Muscle of arm (tissue), 12 donors: ENCODE results near the gene COL5A3. TPM values are rescaled to one million over a fixed set of nuclear protein-coding genes. Genes with fewer than 3 reads are reported as not detected.
"Not testable (repeated sequence)": the region's sequence is repeated elsewhere in the genome, so short reads cannot be mapped to it uniquely, and the experiment has no call there.

Experiments used
- DNase-seq: peaks from one replicate; pipeline ENCODE4 v3.0.0-alpha.2; 2013
- polyA plus RNA-seq, 12 donors: library from polyadenylated mRNA; unstranded; fragments of 120-200 nt; gene quantifications; one replicate each; pipeline ENCODE4 v1.2.1, GENCODE V29; 2013; ENCODE audit not compliant: insufficient read length in 12 of 12

Gene COL5A3
- polyA plus RNA-seq, 12 donors: 47.3 to 81.6 (median 70.5) TPM; not detected in 1

GRCh38 chr19:9941231-9941630, 69.1 kb downstream of the COL5A3 start:
- DNase-seq: no peak

DNA sequence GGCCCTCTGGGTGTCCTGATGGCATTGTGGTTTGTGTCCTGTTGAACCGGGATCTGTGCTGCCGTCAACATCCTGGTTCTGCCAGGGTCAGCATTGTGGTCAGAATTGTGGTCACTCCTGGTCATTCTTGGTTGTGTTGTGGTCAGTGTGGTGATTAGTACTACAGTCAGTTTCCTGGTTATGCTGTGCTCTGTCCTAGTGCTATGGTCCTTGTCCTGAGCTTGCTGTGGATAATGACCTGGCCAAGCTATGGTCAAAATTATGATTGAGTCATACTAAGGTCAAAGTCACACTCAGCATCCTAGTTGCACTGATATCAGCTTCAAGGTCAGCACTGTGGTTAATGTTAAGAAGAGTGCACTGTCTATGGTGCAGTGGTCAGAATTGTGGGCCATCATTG, 69.5 kb downstream of the COL5A3 start:
- DNase-seq: no peak

- no peak for DNase-seq
Observed at GRCh38 chr19:9939301-9939913, 70.9 kb downstream of the COL5A3 start.

DNA sequence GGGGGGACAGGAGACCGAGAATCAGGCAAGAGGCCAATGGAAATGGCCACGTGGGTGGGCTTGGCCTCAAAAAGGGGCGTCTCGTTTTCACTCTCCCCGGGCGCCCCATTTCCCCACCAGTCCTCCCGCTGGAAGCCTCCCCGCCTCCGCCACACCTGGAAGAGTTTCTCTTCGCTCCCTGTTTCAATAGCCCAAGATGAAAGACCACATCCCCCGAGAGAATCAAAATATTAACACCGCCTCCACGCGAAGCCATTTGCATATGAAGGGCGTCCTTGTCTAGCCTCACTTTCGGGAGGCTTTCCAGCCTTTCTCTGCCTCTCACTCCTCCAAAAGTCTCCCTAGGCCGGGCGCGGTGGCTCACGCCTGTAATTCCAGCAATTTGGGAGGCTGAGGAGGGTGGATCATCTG, 73.3 kb downstream of the COL5A3 start:
- DNase-seq: no peak

GRCh38 chr19:9936326-9937000, 73.8 kb downstream of the COL5A3 start, which contains the start of gene OLFM2:
TSS of gene OLFM2 (minus strand) at chr19:9936515. CDS start at chr19:9936366, 149 bp downstream.
- DNase-seq: no peak

DNA sequence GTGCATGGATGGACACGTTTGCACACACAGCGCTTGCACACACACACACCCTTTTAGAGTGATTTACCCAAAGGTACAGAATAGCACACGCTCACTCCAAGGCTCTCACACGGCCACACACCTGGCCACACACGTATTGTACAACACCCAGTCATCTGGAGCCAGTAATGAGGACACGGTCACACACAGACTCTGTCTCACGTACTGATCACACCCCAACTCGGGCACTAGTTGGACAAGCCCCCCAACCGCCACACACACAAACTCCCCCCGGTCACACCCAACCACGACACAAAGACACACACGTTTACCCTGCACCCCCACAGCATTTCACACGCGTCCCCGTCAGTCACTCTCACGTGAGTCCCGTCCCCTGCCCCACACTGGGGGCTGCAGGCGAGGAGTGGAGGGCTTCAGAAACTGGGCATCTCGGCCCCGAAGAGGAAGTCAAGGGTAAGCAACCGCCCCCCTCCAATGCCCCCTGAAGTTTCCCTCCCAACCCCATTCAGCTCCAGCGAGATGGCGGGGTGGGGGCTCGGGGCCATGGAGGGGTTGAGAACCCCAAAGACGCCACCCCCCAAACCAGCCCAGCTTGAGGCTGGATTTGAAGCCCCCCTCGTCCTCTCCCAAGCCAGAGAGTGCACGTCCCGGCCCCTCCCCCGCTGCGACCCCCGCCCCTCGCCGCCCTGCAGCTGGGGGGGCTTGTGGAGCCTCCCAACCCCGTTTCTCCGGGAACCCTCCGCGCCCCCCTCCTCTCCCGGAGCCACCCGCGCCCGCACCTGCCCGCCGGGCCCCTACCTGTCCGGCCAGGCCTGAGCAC, 74.6 kb downstream of the COL5A3 start:
- DNase-seq: no peak

GRCh38 chr19:9934132-9934950, 76.0 kb downstream of the COL5A3 start:
- peak; percentile 64 for DNase-seq

DNA sequence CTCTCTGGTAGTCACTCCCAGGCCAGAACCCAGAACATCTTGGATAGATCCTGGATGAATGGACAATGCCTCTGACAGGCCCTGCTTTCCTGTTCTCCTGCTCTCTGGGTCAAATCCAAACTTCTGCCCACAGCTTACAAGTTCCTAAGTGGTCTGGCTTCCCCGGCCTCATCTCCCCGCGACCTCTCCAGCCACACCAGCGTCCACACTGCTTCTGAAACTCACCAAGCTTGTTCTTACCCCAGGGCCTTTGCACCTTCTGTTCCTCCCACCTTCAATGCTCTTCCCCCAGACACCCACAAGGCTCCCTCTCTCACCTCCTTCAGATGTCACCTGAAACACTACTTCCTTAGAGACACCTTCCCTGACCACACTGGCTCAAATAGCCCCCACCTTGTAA, 77.5 kb downstream of the COL5A3 start:
- DNase-seq: no peak

- no peak for DNase-seq
Observed at GRCh38 chr19:9931629-9932028, 78.7 kb downstream of the COL5A3 start.

- DNase-seq: no peak
Observed at GRCh38 chr19:9923440-9923839, 86.9 kb downstream of the COL5A3 start.

GRCh38 chr19:9922782-9923379, 87.4 kb downstream of the COL5A3 start:
- DNase-seq: not testable (repeated sequence)

DNA sequence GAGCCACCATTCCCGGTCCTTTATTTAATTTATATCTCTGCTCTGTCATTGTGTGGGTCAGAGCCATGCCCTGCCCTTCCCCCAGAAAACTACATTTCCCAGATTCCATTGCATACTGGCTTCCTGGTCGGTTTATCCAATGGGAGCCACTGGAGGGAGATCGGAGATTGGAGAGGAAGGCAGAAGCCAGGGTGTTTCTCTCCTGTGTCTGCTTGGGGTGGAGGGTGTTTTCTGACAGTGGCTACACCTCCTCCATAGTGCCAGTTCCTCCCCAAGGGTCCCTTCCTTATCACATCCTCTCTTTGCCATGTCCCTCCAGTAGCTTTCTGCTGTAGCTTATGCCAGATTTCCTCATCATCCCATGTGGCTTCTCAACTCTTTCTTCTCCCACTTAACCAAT, 93.0 kb downstream of the COL5A3 start:
- DNase-seq: no peak

- DNase-seq: no peak
Observed at GRCh38 chr19:9916719-9917118, 93.6 kb downstream of the COL5A3 start.

DNA sequence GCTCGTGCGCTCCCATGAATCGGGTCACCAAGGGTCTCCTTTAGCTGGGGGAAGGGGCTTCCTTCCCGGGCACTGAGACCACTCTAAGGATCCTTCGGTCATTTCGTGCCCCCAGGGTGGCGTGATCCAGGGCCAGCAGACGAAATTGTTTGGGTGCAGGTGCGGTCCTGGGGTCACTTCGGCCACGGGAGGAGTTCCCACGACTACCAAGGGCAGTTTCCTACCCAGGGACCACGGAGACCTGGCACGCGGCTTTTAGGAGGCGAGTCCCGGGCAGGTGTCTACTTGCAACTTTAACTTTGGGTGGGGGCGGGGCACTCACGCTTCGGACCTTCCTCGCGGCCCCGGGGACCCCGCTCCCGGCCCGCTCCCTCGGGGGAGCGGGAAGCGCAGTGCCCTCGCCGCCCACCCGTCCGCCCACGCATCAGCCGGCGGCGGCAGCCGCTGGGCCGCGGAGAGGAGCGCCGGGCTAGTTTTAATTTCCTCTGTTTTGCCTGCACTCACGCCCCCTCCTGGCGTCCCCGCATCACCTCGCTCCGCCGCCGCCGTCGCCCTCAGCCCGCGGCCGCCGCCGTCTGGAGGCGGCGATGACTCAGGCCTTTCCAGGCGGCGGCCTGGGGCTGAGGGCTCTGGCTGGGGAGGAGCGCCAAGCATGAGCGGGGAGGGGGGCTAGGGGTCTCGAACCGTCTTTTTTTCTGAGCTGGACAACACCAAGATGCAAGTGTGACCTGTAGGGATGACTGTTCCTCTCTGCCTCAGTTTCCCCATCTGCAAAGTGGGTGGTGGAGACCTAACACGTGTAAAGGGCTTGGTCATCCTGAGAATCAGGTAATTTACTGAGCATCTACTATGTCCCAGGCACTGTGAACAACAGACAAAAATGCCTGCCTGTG, 95.7 kb downstream of the COL5A3 start:
- peak; percentile 72 for DNase-seq

- DNase-seq: no peak
Observed at GRCh38 chr19:9914001-9914314, 96.3 kb downstream of the COL5A3 start.

- DNase-seq: no peak
Observed at GRCh38 chr19:9913237-9914000, 96.9 kb downstream of the COL5A3 start.

GRCh38 chr19:9912551-9913236, 97.6 kb downstream of the COL5A3 start:
- no peak for DNase-seq

- DNase-seq: no peak
Observed at GRCh38 chr19:9911524-9912185, 98.6 kb downstream of the COL5A3 start.

DNA sequence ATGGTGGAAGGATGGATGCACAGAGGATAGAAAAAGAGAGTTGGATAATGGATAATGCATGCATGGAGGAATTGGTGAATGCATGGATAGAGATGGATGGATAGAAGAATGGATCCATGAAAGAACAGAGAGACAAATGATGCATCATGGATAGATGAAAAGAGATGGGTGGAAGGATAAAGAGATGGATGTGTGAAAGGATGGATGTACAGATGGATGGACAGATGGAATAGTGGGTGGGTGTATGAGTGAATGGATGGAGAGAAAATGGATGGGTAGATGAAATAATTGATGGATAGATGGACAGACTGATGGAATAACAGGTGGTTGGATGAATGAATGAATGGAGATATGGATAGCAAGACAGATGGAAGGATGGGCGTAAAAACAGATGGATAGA, 99.7 kb downstream of the COL5A3 start:
- no peak for DNase-seq
